ENCODE results near the gene POLR3K.

GRCh38 chr16:83060-83603 lies 29.7 kb upstream of the POLR3K start:
- no peak for TF ChIP-seq CTCF (conservative IDR thresholded peaks at IDR 0.05; ENCODE audit: low read depth, low read length)
- TF ChIP-seq EZH2 (IDR thresholded peaks at IDR 0.05; ENCODE audit: low read length, unreplicated experiment): no peak
- no peak for TF ChIP-seq EZH2phosphoT487 (IDR thresholded peaks at IDR 0.05; ENCODE audit: borderline replicate concordance, low read length)

Data from PC-3 (cell line).